Osteoblast (primary cell): ENCODE measurements around the gene MEGF11. TPM values are rescaled to one million over a fixed set of nuclear protein-coding genes. Genes with fewer than 3 reads are reported as not detected.
A peak's percentile ranks its signal among the peaks of the same experiment; 100 is the strongest.

Source experiments
- DNase-seq: peaks from one replicate; pipeline ENCODE4 v3.0.0; 2011; ENCODE audit warnings: low spot score, mixed read lengths; ENCODE audit not compliant: insufficient read length; ENCODE audit errors: missing footprints
- H2AFZ ChIP-seq: 2 replicates; pipeline ENCODE4 v1.6.0; 2011; ENCODE audit warnings: mild to moderate bottlenecking, low read length
- H3K27ac ChIP-seq: 2 replicates; pipeline ENCODE4 v1.5.1; 2011; ENCODE audit warnings: mild to moderate bottlenecking, low read depth, low read length, moderate library complexity
- H3K27me3 ChIP-seq: 2 replicates; pipeline ENCODE4 v1.6.0; 2012; ENCODE audit warnings: mild to moderate bottlenecking, control low read depth, inconsistent platforms, low read length, moderate library complexity; ENCODE audit not compliant: insufficient read depth
- H3K36me3 ChIP-seq: 2 replicates; pipeline ENCODE4 v1.5.1; 2011; ENCODE audit warnings: mild to moderate bottlenecking, low read length, control low read depth, moderate library complexity; ENCODE audit not compliant: insufficient read depth
- H3K4me1 ChIP-seq: 2 replicates; pipeline ENCODE4 v1.5.1; 2011; ENCODE audit warnings: mild to moderate bottlenecking, low read length, control low read depth, moderate library complexity; ENCODE audit not compliant: insufficient read depth
- H3K4me2 ChIP-seq: 2 replicates; pipeline ENCODE4 v1.6.0; 2011; ENCODE audit warnings: mild to moderate bottlenecking, low read length; ENCODE audit not compliant: insufficient read depth
- H3K4me3 ChIP-seq: fragments of 200-600 bp; sonication (generic); 3 replicates; pipeline ENCODE4 v1.5.1; 2012; ENCODE audit warnings: mild to moderate bottlenecking, low read length, inconsistent platforms; ENCODE audit not compliant: insufficient read depth
- H3K79me2 ChIP-seq: 2 replicates; pipeline ENCODE4 v1.6.0; 2012; ENCODE audit warnings: mild to moderate bottlenecking, low read length, control low read depth, inconsistent platforms; ENCODE audit not compliant: insufficient read depth
- H3K9me3 ChIP-seq: 2 replicates; pipeline ENCODE4 v1.5.1; 2011; ENCODE audit warnings: low read depth, low read length, control low read depth
- H4K20me1 ChIP-seq: 2 replicates; pipeline ENCODE4 v1.6.0; 2012; ENCODE audit warnings: mild to moderate bottlenecking, low read length, control low read depth; ENCODE audit not compliant: insufficient read depth
- CTCF ChIP-seq: IDR thresholded peaks from 2 replicates; pipeline ENCODE4 v1.5.1; 2011; ENCODE audit warnings: mild to moderate bottlenecking, low read depth, low read length, moderate library complexity; ENCODE audit errors: extremely low read depth
- total RNA-seq: library from RNA; depleted of rRNA; stranded (reverse); fragments of >200 nt; gene quantifications from 2 replicates; pipeline ENCODE4 v1.2.3, GENCODE V29; 2012

Gene MEGF11
- total RNA-seq, 1 donor: not detected

GRCh38 chr15:66153549-66154415 lies 99.8 kb downstream of the MEGF11 start:
- no peak overlapping the region for H3K27ac ChIP-seq
- H3K36me3 ChIP-seq: no peaks in the 10 kb centered on the region
- H3K4me3 ChIP-seq: no peak overlapping the region
- no peaks in the 10 kb centered on the region for H3K9me3 ChIP-seq
- peak; percentile 62 for DNase-seq
- peaks cover 9% of the 10 kb centered on the region for H3K27me3 ChIP-seq
- H2AFZ ChIP-seq: no peak overlapping the region
- no peak for TF ChIP-seq CTCF
- no peaks in the 10 kb centered on the region for H3K4me1 ChIP-seq
- no peaks in the 10 kb centered on the region for H3K79me2 ChIP-seq
- no peak overlapping the region for H3K4me2 ChIP-seq
- H4K20me1 ChIP-seq: no peaks in the 10 kb centered on the region

- H2AFZ ChIP-seq: no peak overlapping the region
- DNase-seq: no peak
- no peaks in the 10 kb centered on the region for H3K79me2 ChIP-seq
- no peak overlapping the region for H3K4me3 ChIP-seq
- H3K27me3 ChIP-seq: peaks cover 5% of the 10 kb centered on the region
- no peaks in the 10 kb centered on the region for H4K20me1 ChIP-seq
- no peaks in the 10 kb centered on the region for H3K9me3 ChIP-seq
- no peak for TF ChIP-seq CTCF
- no peaks in the 10 kb centered on the region for H3K36me3 ChIP-seq
- H3K4me2 ChIP-seq: no peak overlapping the region
- no peak overlapping the region for H3K27ac ChIP-seq
- no peaks in the 10 kb centered on the region for H3K4me1 ChIP-seq
Observed at GRCh38 chr15:66152650-66153049, 100.9 kb downstream of the MEGF11 start.

GRCh38 chr15:66151809-66152208 lies 101.7 kb downstream of the MEGF11 start:
- Histone ChIP-seq H3K9me3 (no peaks in the 10 kb centered on the region), H2AFZ (no peak overlapping the region), H4K20me1 (no peaks in the 10 kb centered on the region), H3K27ac (no peak overlapping the region), H3K36me3 (no peaks in the 10 kb centered on the region), H3K4me3 (no peak overlapping the region), H3K4me2 (no peak overlapping the region), H3K4me1 (no peaks in the 10 kb centered on the region), H3K27me3 (peaks cover 5% of the 10 kb centered on the region), H3K79me2 (no peaks in the 10 kb centered on the region)
- TF ChIP-seq CTCF: no peak
- DNase-seq: peak; percentile 49

GRCh38 chr15:66149871-66150270 lies 103.7 kb downstream of the MEGF11 start:
- no peaks in the 10 kb centered on the region for H3K4me1 ChIP-seq
- H3K79me2 ChIP-seq: no peaks in the 10 kb centered on the region
- TF ChIP-seq CTCF: no peak
- no peak overlapping the region for H3K27ac ChIP-seq
- DNase-seq: peak; percentile 61
- H3K9me3 ChIP-seq: no peaks in the 10 kb centered on the region
- no peak overlapping the region for H3K4me2 ChIP-seq
- no peak overlapping the region for H2AFZ ChIP-seq
- H3K4me3 ChIP-seq: no peak overlapping the region
- no peaks in the 10 kb centered on the region for H3K36me3 ChIP-seq
- peaks cover 21% of the 10 kb centered on the region for H3K27me3 ChIP-seq
- no peaks in the 10 kb centered on the region for H4K20me1 ChIP-seq
